ENCODE results near the gene E2F3. TPM values are rescaled to one million over a fixed set of nuclear protein-coding genes. Genes with fewer than 3 reads are reported as not detected.
A peak's percentile ranks its signal among the peaks of the same experiment; 100 is the strongest.

Gene E2F3
- total RNA-seq, result 1 to 10 TPM; 4.2 to 7.4 (median 6.9) TPM

DNA sequence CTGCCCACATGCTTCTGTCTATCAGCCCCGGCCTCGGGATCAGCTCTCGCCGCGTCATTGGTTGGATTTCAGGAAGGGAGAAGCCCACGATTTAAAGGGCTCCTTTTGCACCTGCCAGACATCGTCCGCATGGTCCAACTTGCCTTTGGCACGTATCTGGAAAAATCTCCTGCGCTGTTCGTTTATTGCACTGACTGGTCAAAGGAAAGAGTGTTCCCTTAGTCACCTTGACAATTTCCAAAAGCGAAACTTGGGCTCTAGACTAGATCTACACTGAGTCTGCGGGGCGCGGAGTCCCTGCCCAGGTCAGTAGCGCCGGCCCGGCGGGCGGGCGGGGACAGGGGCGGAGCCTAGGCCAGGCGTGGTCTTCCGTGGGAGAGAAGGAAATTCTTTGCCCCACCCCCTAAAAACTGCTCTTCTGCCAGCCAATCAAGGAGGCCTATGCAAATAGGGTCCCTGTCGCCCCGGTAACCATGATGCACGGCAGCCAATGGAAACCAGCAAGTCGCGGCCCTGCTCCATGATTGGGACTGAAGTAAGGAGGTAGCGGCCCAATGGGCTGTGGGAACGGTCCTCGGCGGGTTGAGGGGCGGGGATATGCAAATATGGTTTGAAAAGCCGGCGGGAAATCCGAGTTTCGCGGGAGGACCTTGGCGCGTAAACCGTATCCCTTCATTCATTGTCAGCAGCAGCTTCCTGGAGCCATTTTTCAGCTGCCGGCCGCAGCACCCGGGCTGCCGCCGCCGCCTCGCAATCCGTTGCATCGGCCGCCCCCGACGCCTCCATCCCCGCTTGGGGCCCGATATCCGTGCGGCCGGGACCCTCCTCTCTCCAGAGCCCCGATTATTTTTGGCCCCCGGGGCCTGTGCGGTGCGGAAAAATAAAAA, at the start of gene E2F3:
TSS of gene E2F3 (plus strand) at position 675 of the 887 bp plus-strand sequence. CDS start 354 bp downstream, outside the sequence.
- peak; percentile 99 to 100 (median 99) for DNase-seq
- Histone ChIP-seq H3K4me3 (peak within 1 kb of the TSS; percentile 48 to 88 (median 68)), H3K36me3 (no peaks in the 10 kb centered on the region), H3K27me3 (no peaks in the 10 kb centered on the region), H3K27ac (peak within 1 kb of the TSS; percentile 73 to 95 (median 90)), H3K9me3 (no peaks in the 10 kb centered on the region), H3K4me1 (peaks cover 0 to 13% (median 0%) of the 10 kb centered on the region in 4 donors)
- peak; percentile 12 to 57 for TF ChIP-seq POLR2A (IDR thresholded peaks at IDR 0.05)
- TF ChIP-seq, protein P1, sequence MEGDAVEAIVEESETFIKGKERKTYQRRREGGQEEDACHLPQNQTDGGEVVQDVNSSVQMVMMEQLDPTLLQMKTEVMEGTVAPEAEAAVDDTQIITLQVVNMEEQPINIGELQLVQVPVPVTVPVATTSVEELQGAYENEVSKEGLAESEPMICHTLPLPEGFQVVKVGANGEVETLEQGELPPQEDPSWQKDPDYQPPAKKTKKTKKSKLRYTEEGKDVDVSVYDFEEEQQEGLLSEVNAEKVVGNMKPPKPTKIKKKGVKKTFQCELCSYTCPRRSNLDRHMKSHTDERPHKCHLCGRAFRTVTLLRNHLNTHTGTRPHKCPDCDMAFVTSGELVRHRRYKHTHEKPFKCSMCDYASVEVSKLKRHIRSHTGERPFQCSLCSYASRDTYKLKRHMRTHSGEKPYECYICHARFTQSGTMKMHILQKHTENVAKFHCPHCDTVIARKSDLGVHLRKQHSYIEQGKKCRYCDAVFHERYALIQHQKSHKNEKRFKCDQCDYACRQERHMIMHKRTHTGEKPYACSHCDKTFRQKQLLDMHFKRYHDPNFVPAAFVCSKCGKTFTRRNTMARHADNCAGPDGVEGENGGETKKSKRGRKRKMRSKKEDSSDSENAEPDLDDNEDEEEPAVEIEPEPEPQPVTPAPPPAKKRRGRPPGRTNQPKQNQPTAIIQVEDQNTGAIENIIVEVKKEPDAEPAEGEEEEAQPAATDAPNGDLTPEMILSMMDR (IDR thresholded peaks at IDR 0.05), result no peak

DNA sequence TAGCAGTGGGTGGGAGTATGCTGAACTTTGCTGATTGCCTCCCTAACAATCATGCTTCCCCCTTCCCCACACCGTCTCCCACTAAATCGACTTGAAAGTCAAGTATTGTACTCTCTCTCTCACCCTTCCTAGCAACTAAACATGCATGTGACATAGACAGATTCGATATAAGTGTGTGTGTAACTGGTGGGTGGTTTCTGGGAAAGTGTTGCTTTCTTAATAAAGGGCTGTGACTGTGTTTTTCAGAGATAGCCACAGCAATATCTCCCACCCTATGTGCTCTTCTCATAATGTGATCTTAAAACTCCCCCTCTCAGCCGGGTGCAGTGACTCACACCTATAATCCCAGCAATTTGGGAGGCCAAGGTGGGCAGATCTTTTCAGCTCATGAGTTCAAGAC, 49.3 kb upstream of the E2F3 start:
- Histone ChIP-seq H3K4me1 (no peaks in the 10 kb centered on the region), H3K9me3 (peaks cover 0 to 6% (median 0%) of the 10 kb centered on the region in 4 donors), H3K4me3 (no peak overlapping the region), H3K27ac (no peak overlapping the region), H3K27me3 (no peaks in the 10 kb centered on the region), H3K36me3 (no peaks in the 10 kb centered on the region)
- no peak for DNase-seq
- TF ChIP-seq, protein P1 (IDR thresholded peaks at IDR 0.05), result no peak
- TF ChIP-seq POLR2A (IDR thresholded peaks at IDR 0.05), result no peak

DNA sequence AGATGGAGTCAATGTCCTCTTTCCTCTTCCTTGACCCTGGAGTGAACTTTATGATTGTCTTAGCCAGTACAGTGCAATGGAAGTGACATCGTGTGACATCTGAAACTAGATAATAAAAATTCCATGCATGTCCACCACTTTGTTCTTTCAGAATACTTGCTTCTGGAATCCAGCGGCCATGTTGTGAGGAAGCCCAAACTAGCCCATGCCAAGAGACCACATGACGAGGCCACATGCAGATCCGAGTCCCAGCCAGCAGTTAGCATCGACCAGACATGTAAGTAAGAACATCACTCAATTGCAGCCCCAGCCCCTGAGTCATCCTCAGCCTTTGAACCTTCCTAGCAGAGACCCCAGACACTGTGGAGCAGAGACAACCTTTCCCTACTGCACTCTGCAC, 48.5 kb upstream of the E2F3 start:
- Histone ChIP-seq H3K4me1 (no peaks in the 10 kb centered on the region), H3K36me3 (no peaks in the 10 kb centered on the region), H3K9me3 (peaks cover 0 to 6% (median 0%) of the 10 kb centered on the region in 4 donors), H3K27me3 (no peaks in the 10 kb centered on the region), H3K4me3 (no peak overlapping the region), H3K27ac (no peak overlapping the region)
- TF ChIP-seq, protein P1 (IDR thresholded peaks at IDR 0.05), result no peak
- TF ChIP-seq POLR2A (IDR thresholded peaks at IDR 0.05), result no peak
- DNase-seq, result no peak

DNA sequence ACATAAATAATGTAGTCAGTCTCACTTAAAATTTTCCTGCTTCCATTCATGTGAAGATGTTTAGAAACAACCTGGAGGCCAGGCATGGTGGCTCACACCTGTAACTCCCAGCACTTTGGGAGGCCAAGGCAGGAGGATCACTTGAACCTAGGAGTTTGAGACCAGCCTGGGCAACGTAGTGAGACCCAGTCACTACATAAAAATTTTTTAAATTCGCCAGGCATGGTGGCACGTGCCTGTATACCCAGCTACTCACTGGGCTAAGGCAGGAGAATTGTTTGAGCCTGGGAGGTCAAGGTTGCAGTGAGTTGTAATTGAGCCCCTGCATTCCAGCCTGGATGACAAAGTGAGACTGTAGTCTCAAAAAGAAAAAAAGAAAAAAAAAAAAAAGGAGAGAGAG, 47.3 kb upstream of the E2F3 start:
- H3K9me3 ChIP-seq, result peaks cover 0 to 6% (median 0%) of the 10 kb centered on the region in 4 donors
- no peak overlapping the region for H3K4me3 ChIP-seq
- no peak for TF ChIP-seq POLR2A (IDR thresholded peaks at IDR 0.05)
- TF ChIP-seq, protein P1 (IDR thresholded peaks at IDR 0.05), result no peak
- H3K36me3 ChIP-seq, result no peaks in the 10 kb centered on the region
- H3K27ac ChIP-seq, result no peak overlapping the region
- H3K27me3 ChIP-seq, result no peaks in the 10 kb centered on the region
- no peak for DNase-seq
- H3K4me1 ChIP-seq, result no peaks in the 10 kb centered on the region

DNA sequence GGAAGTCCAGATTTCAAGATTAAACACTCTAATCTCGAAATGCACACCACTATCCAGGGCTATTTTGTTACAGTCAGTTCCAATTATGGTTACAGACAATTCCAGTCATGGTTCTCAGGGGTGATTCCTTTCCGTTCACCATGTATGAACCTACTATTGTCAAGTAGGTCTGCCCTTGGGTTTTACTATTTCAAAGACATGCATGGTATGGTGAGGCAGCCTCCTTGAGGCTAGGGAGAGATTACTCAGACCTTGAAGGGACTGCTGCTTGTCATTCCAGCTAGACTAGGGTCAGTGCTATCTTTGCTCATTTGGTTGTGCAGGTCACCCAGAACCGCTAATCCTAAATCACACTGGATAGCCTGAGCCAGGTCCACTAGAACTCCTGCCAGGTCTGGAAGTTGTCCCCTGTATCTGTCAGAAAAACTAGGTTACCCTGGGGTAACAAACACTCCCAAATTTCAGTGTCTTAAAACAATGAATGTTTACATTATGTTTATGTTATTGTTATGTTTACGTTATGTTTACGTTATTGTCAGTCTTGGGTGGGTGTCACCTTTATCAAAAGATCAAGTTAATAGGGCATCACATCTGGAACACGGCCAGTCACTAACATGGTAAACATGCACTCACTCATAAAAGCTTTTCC, 41.1 kb upstream of the E2F3 start:
- Histone ChIP-seq H3K27me3 (no peaks in the 10 kb centered on the region), H3K4me1 (no peaks in the 10 kb centered on the region), H3K36me3 (no peaks in the 10 kb centered on the region), H3K27ac (no peak overlapping the region), H3K9me3 (no peaks in the 10 kb centered on the region), H3K4me3 (no peak overlapping the region)
- no peak for DNase-seq
- no peak for TF ChIP-seq POLR2A (IDR thresholded peaks at IDR 0.05)
- TF ChIP-seq, protein P1 (IDR thresholded peaks at IDR 0.05), result no peak
